Measurements from ENCODE around the gene NOTCH4. TPM values are rescaled to one million over a fixed set of nuclear protein-coding genes. Genes with fewer than 3 reads are reported as not detected.

Gene NOTCH4
- total RNA-seq (2014; rRNA removed; shearing (Covaris generic)): 4.6 and 4.7 TPM in 2 replicates

DNA sequence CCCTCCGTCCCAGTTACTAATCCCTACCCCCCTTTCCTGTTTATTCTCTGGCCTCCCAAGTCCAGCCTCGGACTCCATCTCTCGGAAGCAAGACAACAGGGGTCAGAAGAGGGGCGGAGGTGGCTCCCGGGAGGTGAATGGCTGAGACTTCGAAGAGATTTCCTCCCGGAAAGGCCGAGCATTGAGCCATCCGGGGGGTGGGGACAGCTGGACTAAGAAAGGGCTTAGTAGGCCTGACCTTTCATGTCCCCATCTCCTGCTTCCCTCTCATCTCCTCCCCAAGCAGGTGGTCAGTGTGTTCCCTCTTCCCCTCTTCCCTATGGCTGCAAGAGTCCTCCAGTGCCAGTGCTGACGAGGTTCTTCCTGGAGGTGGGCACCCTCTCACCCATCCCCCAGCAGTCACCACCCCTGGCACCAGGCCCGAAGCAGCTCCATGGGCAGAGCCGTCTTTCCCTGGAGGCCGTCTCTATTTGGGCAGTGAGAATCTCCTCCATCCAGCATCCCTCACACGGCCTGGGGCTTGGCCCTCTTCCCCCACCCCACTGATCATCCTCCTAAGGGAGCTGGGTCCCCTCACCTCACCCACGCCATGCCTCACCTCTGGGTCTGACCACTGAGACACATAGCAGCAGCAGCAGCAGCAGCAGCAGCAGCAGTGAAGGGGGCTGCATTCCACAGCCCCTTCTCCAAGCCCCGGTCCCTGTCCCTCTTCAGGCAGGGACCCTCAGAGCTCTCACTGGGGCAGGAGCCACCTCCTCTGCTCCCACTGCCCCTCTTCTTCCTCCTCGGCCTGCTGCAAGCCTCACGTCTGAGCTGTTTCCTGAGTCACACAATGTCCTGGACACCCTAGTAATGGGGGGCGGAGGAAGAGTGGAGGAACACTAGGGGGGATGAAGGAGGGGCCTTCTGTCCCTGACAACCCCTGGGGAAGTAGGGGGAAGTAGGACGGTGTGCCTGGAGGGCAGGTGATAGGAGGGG lies at the start of gene NOTCH4:
Gene NOTCH4 (minus strand): TSS at position 810 of the 978 bp plus-strand sequence. CDS start 139 bp downstream, at position 671.

DNA sequence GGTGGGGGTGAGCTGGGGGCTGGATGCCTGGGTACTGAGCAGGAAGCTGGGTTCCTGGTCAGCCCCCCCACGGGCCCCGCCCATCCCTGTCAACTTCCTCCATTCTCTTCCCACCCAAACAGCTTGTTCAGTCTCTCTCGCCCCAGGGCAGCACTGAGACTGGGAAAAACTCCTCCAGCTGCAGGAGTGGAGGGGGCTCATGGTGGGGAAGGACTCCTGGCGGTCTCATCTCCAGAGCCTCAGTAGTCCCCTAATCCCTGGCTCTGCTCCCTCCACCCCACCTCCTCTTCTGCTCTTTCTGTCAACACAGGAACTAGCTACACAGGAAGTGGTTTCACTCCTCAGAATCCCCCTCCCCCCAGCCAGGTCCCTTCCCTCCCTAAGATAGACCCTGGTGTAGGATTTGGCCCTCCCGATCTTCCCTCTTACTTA lies 31.2 kb downstream of the NOTCH4 start, which contains the start of gene GPSM3:
Gene GPSM3 (minus strand): TSS at position 36 of the 432 bp plus-strand sequence. CDS start 130 bp downstream, outside the sequence.

DNA sequence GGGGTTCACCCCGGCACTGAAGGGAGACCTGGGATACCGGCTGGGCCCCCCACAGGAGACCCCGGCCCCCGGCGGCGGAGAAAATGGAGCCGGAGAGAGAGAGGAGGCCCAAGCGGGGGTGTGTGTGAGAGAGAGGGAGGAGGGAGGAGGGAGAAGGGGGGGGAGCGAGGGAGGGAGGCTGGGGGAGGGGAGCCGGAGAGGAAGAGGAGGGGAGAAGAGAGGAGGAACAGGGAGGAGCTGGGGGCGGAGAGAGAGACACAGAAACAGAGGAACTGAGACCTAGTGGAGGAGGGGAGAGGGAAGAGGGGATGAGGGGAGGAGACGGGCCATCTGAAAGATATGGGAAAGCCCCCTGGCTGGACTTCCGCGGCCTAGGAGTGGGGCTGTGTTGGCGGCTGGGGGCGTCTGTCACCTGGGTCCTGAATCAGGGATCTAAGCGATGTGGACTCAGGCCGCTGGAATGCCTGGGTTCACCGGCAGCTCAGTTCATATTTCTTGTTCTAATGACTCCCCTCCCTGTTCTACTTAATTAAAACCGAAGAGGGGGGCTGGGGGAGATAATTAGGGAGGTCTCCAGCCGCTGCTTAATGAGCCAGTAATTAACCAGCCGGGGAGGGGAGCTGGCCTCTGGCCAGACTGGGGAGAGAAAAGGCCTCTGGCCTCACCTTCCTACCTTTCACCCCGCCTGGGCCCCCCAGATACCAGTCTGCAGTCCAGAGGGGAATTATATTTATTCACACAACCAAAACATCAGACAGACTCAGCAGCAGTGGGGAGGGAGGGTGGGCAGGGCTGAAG lies 33.6 kb downstream of the NOTCH4 start, which contains the start of gene PBX2:
Gene PBX2 (minus strand): TSS at position 149 of the 798 bp plus-strand sequence. CDS start 287 bp downstream, outside the sequence.

DNA sequence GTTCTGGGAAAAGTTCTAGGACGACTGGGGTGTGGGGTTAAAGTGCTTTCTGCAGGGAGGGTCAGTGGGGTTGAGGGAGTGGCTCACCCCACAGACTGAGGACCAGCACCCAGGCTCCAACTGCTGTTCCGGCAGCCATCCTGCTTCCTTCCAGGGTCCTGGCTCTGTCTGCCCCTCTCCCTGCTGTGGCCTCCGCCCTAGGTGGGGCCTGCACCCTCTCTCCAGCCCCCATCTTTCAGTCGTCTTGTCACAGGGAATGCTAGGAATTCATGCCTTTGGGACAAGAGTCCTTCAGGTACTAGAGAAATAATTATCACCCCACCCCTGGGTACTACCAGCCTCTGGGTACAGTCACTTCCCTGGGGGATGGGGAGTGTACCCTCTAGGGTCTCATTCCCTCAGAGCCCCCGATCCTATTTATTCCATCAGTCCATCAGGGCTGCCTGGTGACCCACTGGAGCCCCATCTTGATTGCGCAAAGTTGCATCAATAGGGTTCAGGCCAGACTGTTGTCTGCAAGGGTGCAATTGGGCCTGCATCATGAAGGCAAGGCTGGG lies 39.7 kb downstream of the NOTCH4 start, which contains the start of gene AGER:
Gene AGER (minus strand): TSS at position 170 of the 557 bp plus-strand sequence. CDS start 31 bp downstream, at position 139.

DNA sequence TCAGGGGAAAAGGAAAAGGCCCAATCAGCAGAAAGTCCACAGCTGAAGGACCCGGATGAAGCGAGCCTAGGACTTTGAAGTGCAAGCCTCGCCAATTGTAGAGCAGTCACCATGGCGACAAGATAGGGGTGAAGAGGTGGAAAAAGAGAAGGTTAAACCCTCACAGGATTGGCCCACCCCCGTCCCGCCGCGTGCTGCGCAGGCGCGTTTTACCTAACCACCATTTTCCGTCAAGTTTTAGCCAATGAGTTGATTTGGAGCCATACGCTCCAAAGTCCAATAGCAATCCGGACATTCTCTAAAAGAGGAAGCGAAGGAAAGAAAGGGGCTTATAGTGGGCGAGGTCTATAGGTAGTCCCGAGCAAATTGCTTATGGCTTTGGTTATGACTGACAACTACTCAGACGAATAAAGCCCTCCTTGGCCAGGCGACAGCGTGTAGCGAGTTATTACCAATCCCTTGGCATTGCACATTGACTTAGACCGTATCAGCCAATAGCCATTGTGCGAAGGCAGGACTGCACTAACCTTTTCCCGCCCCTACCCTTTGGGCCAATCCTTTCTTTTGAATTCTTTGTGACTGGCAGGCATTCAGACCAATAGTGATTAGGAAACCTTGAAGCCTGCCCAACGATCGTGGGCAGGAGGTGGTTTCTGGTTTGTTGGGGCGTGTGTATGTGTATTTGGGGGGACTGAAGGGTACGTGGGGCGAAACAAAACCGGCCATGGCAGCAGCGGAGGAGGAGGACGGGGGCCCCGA lies 45.9 kb downstream of the NOTCH4 start, which contains the start of gene RNF5:
Gene RNF5 (plus strand): TSS at position 618 of the 759 bp plus-strand sequence. CDS start 107 bp downstream, at position 725.

DNA sequence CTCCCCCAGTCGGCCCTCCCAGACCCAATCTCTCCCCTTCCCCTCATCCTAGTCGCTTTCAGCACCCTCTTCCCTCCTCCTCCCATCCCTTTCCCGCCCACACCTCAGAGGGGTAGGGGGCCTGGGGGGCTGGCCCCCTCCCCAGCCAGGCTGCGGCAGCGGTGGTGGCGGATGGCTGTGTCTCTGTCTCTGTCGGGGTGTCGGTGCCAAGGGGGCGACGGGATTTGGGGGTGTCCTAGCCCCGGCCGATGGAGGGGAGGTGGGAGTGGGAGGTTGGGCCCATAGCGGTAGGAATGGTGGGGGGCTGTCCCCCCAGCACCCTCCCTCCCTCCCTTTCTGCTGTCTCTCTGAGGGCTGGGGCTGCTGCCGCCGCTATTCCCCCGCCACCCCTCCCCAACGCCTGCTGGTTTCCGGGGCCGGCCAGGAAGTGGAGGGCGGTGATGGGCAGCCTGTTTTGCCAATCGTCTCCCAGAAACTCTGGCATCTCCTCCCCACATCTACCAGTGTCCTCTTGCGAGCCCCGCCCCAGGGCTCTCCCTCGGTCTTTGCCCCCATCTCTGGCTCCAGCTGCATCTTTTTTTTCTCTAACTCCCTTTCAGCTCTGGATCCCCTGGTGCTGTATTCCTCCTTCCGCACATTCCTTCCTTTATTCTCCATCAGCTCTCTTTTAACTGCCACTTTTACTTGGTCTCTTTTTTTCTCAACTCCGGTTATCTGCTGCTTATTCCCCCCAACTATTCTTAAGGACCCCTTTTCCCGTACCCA lies 48.0 kb downstream of the NOTCH4 start, which contains the start of gene AGPAT1:
Gene AGPAT1 (minus strand): TSS at position 374 of the 765 bp plus-strand sequence. CDS start 4,588 bp downstream, outside the sequence.

DNA sequence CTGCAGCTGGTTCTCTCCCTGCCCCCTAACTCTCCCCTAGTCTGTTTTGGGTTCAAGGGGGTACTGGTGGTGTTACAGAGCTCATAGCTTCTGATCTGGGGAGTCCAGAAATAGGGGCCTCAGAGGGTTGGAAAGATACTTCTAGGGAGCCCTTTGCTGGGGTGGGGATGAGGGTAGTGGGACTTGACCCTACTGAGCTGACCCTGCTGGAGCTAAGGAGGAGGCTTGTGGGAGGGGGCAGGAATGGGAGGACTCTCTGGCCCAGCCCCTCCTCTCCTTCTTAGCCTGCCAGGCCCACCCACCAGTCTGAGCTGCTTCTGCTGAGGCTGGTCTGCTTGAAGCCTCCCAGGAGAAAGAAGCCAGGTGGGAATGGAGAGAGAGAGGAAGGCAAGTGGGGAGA lies 59.6 kb downstream of the NOTCH4 start, which contains the start of gene EGFL8:
Gene EGFL8 (plus strand): TSS at position 301 of the 400 bp plus-strand sequence. CDS start 1,571 bp downstream, outside the sequence.

DNA sequence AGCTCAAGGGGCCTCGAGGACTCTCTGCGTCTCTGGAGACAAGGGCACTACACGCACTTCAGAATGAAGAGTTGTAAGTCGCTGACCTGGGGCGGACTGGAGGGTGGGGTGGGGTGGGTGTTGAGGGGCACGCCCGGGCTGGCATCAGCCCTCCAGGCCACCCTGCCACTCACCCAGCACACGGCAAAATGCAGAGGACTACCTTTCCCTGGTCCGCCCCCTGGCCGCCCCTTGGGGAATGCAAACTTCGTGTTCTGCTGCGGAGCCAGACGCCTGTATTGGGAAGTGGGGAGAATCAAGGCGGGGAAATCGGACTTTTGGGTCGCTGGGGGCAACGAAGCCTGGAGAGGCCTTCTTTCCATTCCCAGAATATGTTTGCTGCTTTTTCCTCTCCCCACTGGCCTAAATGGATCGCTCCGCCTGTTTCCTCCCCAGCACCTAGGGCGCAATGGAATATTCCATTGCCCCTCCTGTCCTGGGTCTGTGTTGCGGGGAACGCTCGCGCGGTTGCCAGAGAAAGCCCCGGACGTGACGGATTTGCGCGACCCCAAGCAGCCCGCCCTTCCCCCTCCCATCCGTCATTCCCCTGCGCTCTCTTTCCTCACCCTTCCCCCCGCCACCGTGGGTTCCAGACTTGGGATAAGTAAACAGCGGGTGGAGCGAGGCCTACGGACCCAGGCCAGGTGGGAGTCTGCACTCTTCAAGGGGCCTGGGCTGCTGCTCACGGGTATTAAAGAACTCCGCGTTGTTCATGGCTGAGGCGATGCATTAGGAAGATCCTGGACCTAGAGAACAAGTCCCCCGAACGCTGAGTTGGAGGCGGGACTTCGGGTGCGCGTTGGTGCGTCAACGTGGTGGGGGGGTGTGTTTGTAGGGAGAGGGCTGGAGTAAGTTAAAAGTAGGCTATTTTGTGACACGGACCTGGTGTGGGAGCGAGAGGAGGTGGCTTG lies 70.0 kb downstream of the NOTCH4 start, which contains the start of gene PPT2:
Gene PPT2 (plus strand): TSS at position 578 of the 950 bp plus-strand sequence. CDS start 454 bp downstream, outside the sequence.

DNA sequence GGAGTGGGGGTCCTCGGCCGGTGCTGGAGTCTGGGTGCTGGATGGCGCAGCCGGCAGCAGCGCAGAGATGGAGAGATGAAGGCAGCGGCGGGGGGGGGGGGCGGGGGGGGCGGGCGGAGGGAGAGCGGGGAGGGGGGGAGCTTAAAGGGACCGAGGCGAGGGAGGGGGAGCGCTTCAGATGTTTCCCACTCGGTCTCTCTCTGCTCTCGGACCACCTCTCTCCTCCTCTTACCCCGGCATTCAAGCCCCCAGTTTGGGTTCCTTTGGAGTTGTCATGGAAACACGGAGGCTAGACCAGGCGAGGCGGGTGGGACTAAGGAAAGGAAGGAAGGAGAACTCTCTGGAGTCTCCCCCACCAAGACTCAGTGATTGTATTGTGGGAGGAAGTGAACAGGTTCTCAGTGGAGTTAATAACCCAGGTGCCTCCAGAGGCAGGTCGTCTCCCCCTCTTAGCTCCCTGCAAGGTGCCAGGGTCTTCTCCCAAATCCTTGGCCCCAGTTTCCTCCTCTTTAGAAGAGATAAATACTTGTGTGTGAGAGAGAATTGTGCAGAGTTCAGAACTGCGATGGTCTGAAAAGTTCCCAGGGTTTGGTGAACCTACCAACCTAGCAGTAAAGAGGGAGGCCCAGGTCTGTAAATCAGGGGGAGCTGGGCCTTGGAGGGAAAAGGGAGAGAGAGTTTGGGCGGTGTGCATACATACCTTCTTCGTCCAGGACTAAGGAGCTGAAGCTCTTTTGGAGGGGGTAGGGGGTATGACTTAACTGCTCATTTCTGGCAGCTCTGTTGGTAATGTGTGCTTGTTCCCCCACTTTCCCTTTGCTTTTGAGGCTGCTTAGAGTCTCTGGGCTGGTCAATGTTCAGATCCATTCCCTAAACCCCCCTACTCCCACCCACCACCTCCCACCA lies 71.8 kb downstream of the NOTCH4 start, which contains the start of gene PRRT1:
Gene PRRT1 (minus strand): TSS at position 77 of the 906 bp plus-strand sequence. CDS start 112 bp downstream, outside the sequence.

Small RNA genes within 50 kb of the gene (small RNA-seq; reads per million reads assigned to genes)
- gene AL662884.1 (not detected), gene MIR6833 (not detected)

Other genes starting within 250 kb of the NOTCH4 start
- gene C4A, start 242.0 kb downstream of the NOTCH4 start, total RNA-seq (2014; rRNA removed; shearing (Covaris generic)): 0.94 and 2.3 TPM in 2 replicates
- gene C4B, start 209.3 kb downstream of the NOTCH4 start, total RNA-seq (2014; rRNA removed; shearing (Covaris generic)): 1.8 and 2.1 TPM in 2 replicates
- not detected in 2 replicates for gene CYP21A2, start 185.7 kb downstream of the NOTCH4 start, total RNA-seq (2014; rRNA removed; shearing (Covaris generic))
- 1.3 and 2.7 TPM in 2 replicates for gene TNXB, start 114.7 kb downstream of the NOTCH4 start, total RNA-seq (2014; rRNA removed; shearing (Covaris generic))
- 15.8 and 22.7 TPM in 2 replicates for gene ATF6B, start 95.8 kb downstream of the NOTCH4 start, total RNA-seq (2014; rRNA removed; shearing (Covaris generic))
- 5.5 and 6.6 TPM in 2 replicates for gene FKBPL, start 93.8 kb downstream of the NOTCH4 start, total RNA-seq (2014; rRNA removed; shearing (Covaris generic))
- gene PRRT1, start 72.1 kb downstream of the NOTCH4 start, total RNA-seq (2014; rRNA removed; shearing (Covaris generic)): 0.19 TPM in 1 of 2 replicates, not detected in the other
- gene PPT2, start 69.9 kb downstream of the NOTCH4 start, total RNA-seq (2014; rRNA removed; shearing (Covaris generic)): 27.3 and 73.0 TPM in 2 replicates
- 5.5 and 12.9 TPM in 2 replicates for gene EGFL8, start 59.5 kb downstream of the NOTCH4 start, total RNA-seq (2014; rRNA removed; shearing (Covaris generic))
- 53.5 and 66.1 TPM in 2 replicates for gene AGPAT1, start 48.0 kb downstream of the NOTCH4 start, total RNA-seq (2014; rRNA removed; shearing (Covaris generic))
- gene RNF5, start 45.7 kb downstream of the NOTCH4 start, total RNA-seq (2014; rRNA removed; shearing (Covaris generic)): 39.9 and 40.1 TPM in 2 replicates
- gene AGER, start 39.8 kb downstream of the NOTCH4 start, total RNA-seq (2014; rRNA removed; shearing (Covaris generic)): 0.64 and 2.6 TPM in 2 replicates
- gene PBX2, start 33.9 kb downstream of the NOTCH4 start, total RNA-seq (2014; rRNA removed; shearing (Covaris generic)): 19.9 and 33.7 TPM in 2 replicates
- gene GPSM3, start 31.4 kb downstream of the NOTCH4 start, total RNA-seq (2014; rRNA removed; shearing (Covaris generic)): 13.7 and 15.4 TPM in 2 replicates
- gene TSBP1, start 147.8 kb upstream of the NOTCH4 start, total RNA-seq (2014; rRNA removed; shearing (Covaris generic)): 0.08 TPM in 1 of 2 replicates, not detected in the other
- not detected in 2 replicates for gene BTNL2, start 183.1 kb upstream of the NOTCH4 start, total RNA-seq (2014; rRNA removed; shearing (Covaris generic))
- 285 and 293 TPM in 2 replicates for gene HLA-DRA, start 215.8 kb upstream of the NOTCH4 start, total RNA-seq (2014; rRNA removed; shearing (Covaris generic))